Progenitor cell of endocrine pancreas (in vitro differentiated cells): ENCODE measurements around the gene CAV2. TPM values are rescaled to one million over a fixed set of nuclear protein-coding genes. Genes with fewer than 3 reads are reported as not detected.
A peak's percentile ranks its signal among the peaks of the same experiment; 100 is the strongest.

Experiments
- DNase-seq: peaks from one replicate; pipeline ENCODE4 v3.0.0; 2021; ENCODE audit warnings: low spot score; ENCODE audit not compliant: unreplicated experiment
- H3K27ac Mint-ChIP-seq: 2 replicates; pipeline ENCODE4 v1.8.0; 2021; ENCODE audit warnings: mild to moderate bottlenecking, moderate library complexity, mixed read lengths
- H3K27me3 Mint-ChIP-seq: 2 replicates; pipeline ENCODE4 v1.8.0; 2021; ENCODE audit warnings: mixed read lengths
- H3K36me3 Mint-ChIP-seq: 2 replicates; pipeline ENCODE4 v1.8.0; 2022; ENCODE audit warnings: mixed read lengths; ENCODE audit not compliant: insufficient read depth
- H3K4me1 Mint-ChIP-seq: 2 replicates; pipeline ENCODE4 v1.8.0; 2021; ENCODE audit warnings: low read depth, mixed read lengths
- H3K4me3 Mint-ChIP-seq: 2 replicates; pipeline ENCODE4 v1.8.0; 2021; ENCODE audit warnings: low read depth, mild to moderate bottlenecking, moderate library complexity, mixed read lengths
- H3K9me3 Mint-ChIP-seq: 2 replicates; pipeline ENCODE4 v1.8.0; 2021; ENCODE audit warnings: low read depth, mixed read lengths
- CTCF ChIP-seq: fragments of 200-600 bp; sonication (generic); IDR thresholded peaks from one replicate; pipeline ENCODE4 v1.5.0; 2021; ENCODE audit warnings: antibody characterized with exemption, mild to moderate bottlenecking; ENCODE audit not compliant: unreplicated experiment
- total RNA-seq: library from RNA; stranded (reverse); gene quantifications from 2 replicates; pipeline ENCODE4 v1.2.1, GENCODE V29; 2021

The CAV2 gene
- total RNA-seq, 1 donor from 2014 or later = 9.4 TPM

- peaks cover 14% of the 10 kb centered on the region for H3K27me3 Mint-ChIP-seq
- TF ChIP-seq CTCF = no peak
- H3K4me1 Mint-ChIP-seq = peaks cover 7% of the 10 kb centered on the region
- no peak overlapping the region for H3K4me3 Mint-ChIP-seq
- H3K36me3 Mint-ChIP-seq = no peaks in the 10 kb centered on the region
- no peak overlapping the region for H3K27ac Mint-ChIP-seq
- peaks cover 2% of the 10 kb centered on the region for H3K9me3 Mint-ChIP-seq
- DNase-seq = no peak
Measured at GRCh38 chr7:116495736-116496135, 3.8 kb upstream of the CAV2 start.

GRCh38 chr7:116496653-116497052 is 2.9 kb upstream of the CAV2 start:
- H3K4me1 Mint-ChIP-seq = peaks cover 13% of the 10 kb centered on the region
- DNase-seq = no peak
- no peak for TF ChIP-seq CTCF
- no peak overlapping the region for H3K4me3 Mint-ChIP-seq
- no peak overlapping the region for H3K27ac Mint-ChIP-seq
- H3K36me3 Mint-ChIP-seq = no peaks in the 10 kb centered on the region
- H3K27me3 Mint-ChIP-seq = peaks cover 15% of the 10 kb centered on the region
- H3K9me3 Mint-ChIP-seq = peaks cover 2% of the 10 kb centered on the region

- no peaks in the 10 kb centered on the region for H3K36me3 Mint-ChIP-seq
- DNase-seq = no peak
- H3K27me3 Mint-ChIP-seq = peaks cover 15% of the 10 kb centered on the region
- no peak for TF ChIP-seq CTCF
- H3K4me3 Mint-ChIP-seq = no peak overlapping the region
- peaks cover 18% of the 10 kb centered on the region for H3K4me1 Mint-ChIP-seq
- no peak overlapping the region for H3K27ac Mint-ChIP-seq
- peaks cover 2% of the 10 kb centered on the region for H3K9me3 Mint-ChIP-seq
Measured at GRCh38 chr7:116497708-116498107, 1.8 kb upstream of the CAV2 start.

- DNase-seq = no peak
- H3K9me3 Mint-ChIP-seq = peaks cover 3% of the 10 kb centered on the region
- H3K4me3 Mint-ChIP-seq = peak overlapping the region; percentile 82
- peaks cover under 1% of the 10 kb centered on the region for H3K36me3 Mint-ChIP-seq
- H3K27me3 Mint-ChIP-seq = peaks cover 15% of the 10 kb centered on the region
- peaks cover 21% of the 10 kb centered on the region for H3K4me1 Mint-ChIP-seq
- no peak for TF ChIP-seq CTCF
- H3K27ac Mint-ChIP-seq = peak overlapping the region; percentile 68
Measured at GRCh38 chr7:116500078-116500853, 728 bp downstream of the CAV2 start.

GRCh38 chr7:116501425-116502167 is 2.1 kb downstream of the CAV2 start:
- no peak for TF ChIP-seq CTCF
- peaks cover 7% of the 10 kb centered on the region for H3K9me3 Mint-ChIP-seq
- H3K27me3 Mint-ChIP-seq = peaks cover 15% of the 10 kb centered on the region
- DNase-seq = no peak
- peaks cover 7% of the 10 kb centered on the region for H3K36me3 Mint-ChIP-seq
- peak overlapping the region; percentile 82 for H3K4me3 Mint-ChIP-seq
- H3K4me1 Mint-ChIP-seq = peaks cover 21% of the 10 kb centered on the region
- no peak overlapping the region for H3K27ac Mint-ChIP-seq
